ENCODE measurements around the gene DLGAP1. TPM values are rescaled to one million over a fixed set of nuclear protein-coding genes. Genes with fewer than 3 reads are reported as not detected.

DLGAP1 gene
- total RNA-seq, 1 donor from 2014 or later: 3.7 TPM

DNA sequence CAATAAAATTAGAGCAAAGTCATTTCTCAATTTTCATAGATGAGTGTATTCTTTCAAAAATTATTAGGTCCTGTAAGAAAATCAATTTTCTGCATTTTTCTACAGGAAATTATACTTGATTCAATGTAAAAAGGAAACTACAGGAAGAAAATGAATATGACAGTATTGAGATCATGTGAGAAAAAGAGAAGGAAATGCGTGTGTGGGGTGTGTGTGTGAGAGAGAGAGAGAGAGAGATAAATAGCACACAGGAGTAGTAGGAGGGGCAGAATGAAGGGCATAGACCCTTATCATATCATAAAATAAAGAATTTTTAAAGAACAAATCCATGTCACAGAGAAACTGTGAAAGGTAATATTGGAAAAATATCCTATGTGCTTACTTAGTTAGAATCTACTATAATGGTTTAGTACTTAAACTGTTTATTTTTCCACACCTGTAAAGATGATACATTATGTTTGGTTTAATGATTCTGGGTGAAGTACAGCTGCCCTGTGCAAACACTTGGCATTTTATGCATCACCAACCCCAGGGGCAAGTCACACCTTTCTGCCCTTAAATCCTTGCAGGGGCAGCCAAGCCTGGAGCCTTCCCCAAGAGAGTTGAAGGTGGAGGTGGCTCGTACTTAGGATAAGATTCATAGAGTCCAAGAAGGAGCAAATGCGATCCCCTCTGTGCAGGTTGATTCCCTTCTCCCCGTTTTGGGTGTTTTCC lies 728.7 kb downstream of the DLGAP1 start:
- DNase-seq (ENCODE audit: low read depth, low spot score): no peak

DNA sequence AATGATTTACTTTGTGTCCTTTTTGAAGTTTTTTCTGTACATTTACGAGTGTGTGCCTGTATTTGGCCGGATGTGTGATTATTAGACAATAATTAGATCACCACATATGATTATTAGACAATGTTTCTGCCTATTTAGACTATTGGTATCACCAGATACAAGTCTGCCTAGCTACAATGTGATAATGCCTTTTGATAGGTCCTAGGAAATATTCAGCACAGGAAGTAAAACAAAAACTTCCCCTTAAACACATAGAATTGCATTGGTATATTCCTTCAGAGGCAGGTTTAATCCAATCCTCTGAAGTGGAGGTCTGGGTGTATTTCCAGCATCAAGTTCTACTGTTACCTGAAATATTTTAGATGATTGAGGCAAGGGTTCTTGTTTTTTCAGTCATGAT lies 730.0 kb downstream of the DLGAP1 start:
- no peak for DNase-seq (ENCODE audit: low read depth, low spot score)

DNA sequence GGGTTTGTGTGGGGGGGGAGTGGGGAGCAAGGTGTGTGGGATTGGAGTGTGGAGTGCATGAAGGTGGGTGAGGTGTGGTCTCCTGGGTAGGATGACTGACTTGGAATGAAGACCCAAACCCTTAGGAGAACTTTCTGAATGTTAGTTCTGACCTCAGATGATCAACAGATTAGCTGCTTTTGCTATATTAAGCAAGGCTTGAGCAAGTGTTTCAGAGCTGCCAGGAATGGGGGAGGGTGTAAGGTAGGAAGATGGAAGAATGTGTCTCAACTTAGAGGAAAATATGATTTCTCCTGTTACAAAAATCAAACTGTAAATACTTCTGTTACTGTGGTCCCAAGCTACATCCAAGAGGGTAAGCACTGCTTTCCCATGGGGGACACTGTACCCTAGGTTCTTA lies 731.6 kb downstream of the DLGAP1 start:
- no peak for DNase-seq (ENCODE audit: low read depth, low spot score)

DNA sequence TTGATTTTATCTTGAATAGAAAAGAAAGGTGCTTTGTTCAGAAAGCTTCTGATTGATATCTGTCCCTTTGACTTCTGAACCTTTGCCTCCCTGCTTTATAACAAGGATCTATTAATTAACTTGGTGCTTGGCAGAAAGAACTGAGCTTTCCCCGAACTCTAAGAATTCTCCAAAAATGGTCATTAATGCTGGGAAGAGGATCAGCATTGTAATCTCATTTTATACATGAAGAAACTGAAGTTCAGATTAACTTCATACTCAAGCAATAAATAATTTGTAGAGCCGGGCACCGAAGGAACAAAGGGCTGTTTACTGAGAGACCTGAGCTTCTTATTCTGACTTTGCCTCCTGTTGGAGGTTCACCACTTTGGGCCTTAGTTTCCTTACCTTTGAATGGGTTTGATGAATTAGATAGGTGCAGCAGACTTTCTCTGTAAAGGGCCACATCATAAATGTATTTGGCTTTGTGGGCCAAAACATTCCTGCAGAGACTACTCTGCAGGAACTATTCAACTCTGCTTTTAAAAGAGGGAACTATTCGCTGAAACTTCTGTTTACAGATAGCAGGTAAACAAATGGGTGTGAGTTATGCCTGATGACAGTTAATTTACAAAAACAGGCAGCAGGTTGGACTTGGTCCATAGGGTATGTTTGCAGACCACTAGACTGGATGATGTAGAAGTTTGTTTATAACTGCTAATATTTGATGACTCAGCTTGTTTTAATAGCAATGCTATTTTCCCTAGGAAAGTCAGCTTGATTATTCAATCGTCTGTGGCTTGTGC lies 732.3 kb downstream of the DLGAP1 start:
- DNase-seq (ENCODE audit: low read depth, low spot score): no peak

DNA sequence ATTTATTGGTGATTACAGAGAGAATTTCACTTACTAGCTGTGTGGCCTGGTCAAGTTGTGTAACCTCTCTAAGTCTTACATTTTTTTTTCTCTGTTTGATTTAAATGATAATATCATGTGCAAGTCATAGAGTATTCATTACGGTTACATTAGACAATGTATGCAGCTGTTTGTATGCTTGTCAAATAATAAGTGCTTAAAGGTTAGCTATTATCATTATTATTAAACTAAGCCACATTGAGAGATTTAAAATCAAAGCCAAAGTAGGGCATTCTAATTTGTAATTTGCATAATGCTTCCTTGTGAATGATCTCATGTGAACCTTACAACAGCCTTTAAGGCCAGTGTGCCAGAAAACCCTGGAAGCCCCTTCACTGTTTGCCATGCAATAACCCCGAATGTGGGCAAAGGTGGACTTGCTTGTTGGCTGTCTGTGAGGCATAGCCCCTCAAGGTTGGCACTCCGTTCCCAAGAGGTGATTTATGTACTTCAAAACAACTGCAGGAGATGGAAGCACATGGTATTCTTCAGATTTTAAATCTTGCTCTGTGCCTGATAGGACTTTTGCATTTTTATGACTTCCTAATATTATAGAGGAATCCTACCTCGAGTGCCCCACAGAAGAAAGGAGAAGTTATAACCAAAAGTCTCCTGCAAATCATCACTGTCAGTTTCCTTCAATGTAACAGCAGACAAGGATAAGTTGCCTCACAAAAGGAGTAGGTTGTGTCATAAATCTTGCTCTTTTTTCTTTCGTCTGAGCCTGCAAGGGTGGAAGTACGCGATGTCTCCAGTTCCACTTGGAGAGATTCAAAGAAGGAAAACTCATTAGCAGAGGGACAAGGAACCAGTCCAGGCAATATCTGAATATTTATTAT lies 733.1 kb downstream of the DLGAP1 start:
- DNase-seq (ENCODE audit: low read depth, low spot score): no peak

DNA sequence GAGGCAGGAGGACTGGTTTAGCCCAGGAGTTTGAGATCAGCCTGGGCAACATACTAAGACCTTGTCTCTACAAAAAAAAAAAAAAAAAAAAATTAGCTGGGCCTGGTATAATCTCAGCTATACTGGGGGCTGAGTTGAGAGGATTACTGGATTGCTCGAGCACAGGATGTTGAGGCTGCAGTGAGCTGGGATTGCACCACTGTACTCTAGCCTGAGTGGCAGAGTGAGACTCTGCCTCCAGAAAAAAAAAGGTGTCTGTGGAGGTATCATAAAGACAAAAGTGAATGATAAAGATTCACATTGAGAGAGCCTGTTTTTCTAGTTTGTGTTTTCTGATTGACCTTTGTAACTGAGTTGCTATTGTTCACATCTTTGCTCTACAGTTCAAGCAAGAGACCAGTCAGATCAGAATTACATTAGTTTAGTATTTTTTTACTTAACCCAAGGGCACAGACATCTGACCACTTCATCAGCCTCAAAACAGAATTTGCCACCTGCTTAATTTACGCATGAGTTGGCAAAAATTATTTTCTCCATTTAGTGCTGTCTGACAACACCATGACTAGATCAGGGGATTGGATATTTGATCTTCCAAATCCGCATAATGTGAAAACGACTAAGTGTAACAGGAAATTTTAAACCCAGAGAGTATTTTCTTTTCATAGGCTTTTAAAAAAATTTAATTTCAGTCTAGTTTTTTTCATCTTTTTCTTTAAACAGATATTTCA lies 734.1 kb downstream of the DLGAP1 start:
- DNase-seq (ENCODE audit: low read depth, low spot score): no peak

DNA sequence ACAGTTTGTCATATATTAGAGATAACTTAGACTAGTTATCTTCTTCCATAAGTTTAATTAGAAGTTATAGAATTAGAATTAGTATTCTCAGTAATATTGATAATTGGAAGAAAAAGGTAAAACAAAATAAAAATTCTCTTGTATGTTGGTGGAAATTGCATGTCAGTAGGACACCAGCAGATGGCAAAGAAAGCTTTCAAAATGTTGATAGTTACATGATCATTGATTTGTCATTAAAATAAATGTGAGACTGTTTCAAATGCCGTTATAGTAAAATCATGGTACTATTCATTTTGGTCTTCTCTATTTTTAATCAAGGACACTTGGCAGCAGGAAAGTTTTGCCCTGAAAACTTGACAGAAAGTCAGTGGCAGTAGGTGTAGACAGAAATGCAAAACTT lies 734.9 kb downstream of the DLGAP1 start:
- no peak for DNase-seq (ENCODE audit: low read depth, low spot score)

DNA sequence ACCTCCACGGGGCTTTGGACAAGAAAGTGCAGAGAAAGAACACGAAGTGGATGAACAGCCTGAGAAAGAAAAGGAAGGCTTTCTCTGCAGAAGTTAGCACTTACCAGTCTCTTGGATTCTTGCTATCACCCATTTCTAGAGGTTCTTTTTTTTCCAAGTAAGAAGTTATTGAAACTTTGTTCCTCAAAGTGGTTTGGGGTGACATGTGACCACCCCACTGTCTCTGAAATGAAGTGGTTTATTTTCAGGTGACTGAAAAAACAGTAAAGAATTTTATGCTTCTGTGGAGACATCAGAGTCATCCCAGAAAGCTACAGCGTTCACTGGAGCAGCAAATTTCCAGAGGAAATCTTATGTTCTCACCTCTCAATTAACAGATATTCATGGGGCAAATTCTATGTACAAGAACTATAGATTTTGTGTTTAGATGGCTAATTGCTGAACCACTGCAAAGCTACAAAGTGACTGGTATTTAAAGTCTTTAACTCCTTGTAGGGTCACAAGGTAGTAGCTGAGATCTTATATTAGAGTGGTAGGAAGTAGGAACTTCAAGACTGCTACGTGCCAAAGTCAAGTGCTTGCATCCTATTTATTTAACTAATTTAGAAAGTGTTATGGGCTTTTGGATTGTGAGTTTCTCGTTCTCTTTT lies 737.6 kb downstream of the DLGAP1 start:
- no peak for DNase-seq (ENCODE audit: low read depth, low spot score)

DNA sequence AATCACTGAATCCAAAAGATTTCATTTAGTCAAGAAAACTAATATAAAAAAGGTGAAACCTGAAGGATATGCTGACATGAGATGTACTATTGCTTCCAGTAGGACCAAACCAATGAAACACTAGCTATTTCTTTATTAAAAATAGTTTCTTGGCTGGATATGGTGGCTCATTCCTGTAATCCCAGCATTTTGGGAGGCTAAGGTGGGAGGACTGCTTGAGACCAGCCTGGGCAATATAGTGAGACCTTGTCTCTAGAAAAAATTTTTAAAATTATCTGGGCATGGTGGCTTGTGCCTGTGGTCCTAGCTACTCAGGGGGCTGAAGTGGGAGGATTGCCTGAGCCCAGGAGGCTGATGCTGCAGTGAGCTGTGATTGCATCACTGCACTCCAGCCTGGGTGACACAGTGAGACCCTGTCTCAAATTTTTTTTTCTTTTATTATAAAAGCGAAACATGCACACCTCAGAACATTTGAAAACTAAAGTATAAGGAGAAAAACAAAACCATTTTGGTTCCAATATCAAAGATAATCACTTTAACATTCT lies 738.9 kb downstream of the DLGAP1 start:
- no peak for DNase-seq (ENCODE audit: low read depth, low spot score)

DNA sequence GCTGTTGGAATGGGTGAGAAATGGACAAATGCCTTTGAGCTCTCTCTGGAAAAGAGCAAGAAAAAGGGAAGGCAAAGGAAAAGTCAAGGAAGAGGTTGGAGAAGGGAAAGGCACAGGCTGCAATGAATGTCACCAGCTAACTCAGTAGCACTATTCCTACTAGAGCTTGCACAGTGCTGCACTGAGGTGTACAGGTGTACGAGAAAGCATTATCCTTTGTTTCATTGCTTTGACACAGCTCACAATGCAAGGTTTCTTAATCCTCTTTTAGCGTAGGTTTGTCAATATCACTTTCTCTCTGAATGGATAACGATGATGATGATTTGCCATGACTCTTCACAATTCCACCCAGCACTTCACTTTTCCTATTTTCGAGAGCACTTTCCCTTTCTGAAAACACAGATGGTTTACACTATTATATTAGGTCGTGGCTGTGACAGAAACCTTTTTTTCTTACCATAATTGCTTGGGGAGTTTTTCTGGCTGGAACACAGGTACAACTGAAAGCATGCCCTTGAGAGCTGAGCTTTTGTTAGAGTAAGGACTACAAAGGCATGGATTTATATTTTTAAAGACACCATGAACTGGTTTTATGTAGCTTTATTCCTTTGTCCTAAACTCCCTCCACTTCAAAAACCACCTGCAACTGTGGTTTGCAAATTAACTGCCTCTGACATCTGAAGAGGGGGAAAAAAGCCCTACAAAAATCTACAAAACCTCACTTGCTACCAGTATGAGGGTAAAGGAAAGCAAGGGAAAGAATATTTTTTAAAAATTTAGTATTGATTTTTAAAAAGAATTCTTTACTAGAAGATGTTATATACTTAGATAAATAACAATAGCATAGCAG lies 739.7 kb downstream of the DLGAP1 start:
- DNase-seq (ENCODE audit: low read depth, low spot score): no peak

DNA sequence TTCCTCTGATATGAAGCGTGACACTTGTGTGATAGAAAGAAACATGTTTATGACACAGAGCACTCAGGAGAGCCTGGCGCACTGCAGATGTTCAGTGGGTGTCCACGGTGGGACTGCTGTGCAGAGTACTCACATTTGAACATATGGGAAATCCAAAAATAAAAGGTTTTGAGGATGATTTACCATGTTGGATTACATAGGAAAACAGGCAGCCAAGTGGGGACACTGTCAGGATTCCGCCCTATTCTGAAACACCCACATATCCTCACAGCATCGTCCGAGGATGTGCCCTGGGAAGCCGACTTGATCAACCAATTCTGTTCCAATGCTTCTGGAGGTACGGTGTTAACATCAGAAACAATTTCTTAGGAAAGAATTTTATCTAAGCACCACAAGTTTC lies 741.4 kb downstream of the DLGAP1 start:
- DNase-seq (ENCODE audit: low read depth, low spot score): no peak

DNA sequence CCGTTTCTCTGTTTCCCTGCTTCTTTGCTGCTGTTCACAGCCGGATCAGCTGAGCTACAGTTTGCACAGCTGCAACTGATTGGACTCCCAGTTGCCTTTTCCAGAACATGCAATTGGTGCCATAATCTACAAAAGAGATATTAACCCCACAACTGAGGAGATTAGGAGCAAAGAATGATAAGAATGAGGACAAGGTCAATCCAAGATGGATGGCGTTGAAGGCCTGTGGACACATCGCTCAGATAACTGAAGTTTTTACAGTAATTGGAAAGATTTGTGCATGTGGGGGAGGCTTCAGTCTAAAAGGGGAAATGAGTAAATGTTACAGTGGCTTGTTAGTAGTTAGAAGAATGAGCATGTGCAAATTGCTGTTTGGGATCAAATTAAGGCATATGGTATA lies 741.9 kb downstream of the DLGAP1 start:
- DNase-seq (ENCODE audit: low read depth, low spot score): no peak

DNA sequence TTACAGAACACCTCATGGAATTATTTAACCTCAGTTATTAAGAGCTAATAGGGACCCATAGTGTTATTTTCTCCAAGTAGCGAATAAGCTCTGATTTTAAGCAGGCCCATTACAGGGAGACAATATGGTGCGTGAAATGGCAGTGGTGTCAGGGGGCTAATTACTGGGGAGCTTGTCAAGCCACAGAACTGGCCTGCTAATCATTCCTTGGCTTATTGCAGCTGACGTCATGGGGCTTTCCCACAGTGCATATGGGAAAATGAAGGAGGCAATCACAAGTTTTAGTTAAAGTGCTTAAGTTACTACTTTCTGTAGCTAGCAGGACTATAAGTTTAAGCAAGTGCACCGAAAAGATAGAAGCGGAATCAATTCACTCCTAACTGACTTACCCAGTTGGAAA lies 742.6 kb downstream of the DLGAP1 start:
- no peak for DNase-seq (ENCODE audit: low read depth, low spot score)

DNA sequence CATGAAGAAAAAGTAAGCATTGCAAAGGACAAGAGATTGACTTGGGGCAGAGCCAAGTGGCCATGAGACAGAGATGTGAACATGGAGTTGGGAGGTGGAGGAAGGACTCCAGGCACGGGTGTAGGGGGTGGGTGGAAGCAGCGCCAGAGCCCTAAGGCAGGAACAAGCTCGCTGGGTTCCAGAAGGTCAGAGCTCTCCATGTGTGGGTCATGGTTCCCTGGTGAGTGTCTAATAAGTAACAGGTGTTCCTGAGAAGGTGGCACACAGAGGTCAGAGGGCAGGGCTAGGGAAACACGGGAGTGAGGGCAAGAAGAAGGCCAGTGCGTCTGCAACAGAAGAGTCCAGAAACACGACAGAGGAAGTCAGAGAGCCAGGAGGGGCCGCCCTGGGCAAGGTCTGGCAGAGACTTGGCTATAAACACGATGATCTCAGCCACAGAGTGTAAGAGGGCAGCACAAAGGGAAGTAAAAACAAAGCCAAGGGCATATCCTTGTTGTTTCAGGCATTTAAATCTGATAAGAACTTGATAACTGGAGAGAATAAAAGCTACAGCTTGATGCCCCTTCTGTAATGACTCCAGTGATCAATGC lies 744.3 kb downstream of the DLGAP1 start:
- DNase-seq (ENCODE audit: low read depth, low spot score): peak; percentile 92

DNA sequence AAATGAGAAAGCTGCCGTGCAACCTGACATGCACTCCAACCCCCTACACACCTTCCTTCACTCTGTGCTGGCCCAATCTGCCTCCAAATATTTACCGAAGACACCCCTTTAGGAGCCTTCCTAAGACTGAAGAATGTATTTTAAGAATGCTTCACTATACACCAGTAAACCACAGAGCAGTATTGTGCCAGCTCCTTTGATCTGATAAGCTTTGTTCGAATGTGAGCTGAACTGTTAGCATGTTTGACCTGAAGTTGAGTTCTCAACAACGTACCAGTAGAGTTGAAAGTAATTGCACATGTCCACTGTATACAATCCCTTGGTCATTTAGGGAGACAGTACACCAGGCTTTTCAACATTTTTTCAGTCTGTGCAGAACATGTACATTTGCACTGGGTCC lies 745.9 kb downstream of the DLGAP1 start:
- no peak for DNase-seq (ENCODE audit: low read depth, low spot score)

DNA sequence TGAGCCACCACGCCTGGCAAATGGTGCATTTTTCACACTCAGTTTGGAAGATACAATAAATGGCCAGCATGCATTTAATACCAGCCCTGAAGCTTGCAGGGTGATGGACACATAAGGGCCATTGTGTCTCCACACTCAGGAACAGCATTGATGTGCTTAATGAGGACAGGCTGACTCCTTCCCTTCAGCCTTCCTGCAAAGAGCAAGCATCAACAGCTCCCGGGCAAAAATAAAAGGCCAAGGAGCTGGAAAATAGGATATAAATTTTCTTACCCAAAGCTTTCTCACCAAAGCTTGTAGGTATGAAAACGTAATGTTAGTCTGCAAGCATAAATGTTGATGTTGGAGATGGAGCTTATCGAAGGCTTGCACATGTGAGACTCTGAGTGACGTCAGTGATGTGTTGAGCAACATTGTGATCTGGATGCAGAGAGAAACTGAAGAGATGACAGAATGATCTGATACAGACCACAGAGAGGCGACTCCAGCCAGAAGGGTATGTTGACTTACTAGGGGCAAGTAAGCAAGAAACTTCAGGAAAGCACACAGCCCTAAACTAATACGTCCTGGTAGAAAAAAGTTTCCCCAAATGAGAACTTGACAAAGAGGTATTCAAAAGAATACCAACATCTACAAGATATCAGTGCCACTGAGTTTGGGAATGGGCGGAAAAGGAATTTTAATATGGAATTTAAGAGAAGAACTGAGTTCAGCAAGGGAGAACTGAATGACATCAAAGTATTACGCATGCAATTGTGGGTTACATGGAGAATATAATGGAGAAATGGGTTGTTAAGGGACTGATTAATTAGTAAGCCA lies 748.6 kb downstream of the DLGAP1 start:
- DNase-seq (ENCODE audit: low read depth, low spot score): no peak

DNA sequence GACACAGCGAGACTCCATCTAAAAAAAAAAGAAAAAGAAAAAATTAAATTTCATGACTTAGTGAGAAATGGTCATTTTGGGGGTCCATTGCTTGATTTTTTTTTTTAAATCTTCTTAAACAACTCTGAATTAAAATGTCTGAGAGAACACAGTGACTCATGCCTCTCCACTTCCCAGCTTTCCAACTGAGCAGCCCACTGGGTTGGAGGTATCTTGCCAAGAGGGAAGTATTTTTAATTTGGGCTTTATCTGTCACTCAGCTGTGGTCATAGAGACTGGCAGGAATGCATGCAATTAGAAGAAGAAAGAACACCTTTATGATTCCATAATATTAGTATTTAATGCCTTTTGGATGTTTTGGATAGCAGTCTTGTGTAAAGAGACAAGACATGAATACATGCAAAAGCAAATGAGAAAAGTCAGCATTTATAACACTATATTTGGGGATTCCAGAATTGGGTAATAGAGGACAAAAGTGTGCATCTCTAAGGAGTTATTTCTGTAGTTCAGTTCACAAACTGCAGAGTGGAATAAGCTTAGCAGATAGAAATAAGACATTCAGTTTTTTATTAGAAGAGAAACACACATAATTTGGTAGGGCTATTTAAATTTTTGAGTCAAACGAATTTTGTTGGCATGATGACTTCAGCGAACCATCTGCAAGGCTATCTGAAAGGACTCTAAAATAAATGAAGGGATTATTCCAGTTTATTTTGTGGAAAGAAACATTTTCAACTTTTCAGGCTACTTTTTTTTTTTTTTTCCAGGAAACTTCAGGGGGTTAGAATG lies 750.4 kb downstream of the DLGAP1 start:
- DNase-seq (ENCODE audit: low read depth, low spot score): no peak
